ENCODE results near the gene SH2D3A.

DNA sequence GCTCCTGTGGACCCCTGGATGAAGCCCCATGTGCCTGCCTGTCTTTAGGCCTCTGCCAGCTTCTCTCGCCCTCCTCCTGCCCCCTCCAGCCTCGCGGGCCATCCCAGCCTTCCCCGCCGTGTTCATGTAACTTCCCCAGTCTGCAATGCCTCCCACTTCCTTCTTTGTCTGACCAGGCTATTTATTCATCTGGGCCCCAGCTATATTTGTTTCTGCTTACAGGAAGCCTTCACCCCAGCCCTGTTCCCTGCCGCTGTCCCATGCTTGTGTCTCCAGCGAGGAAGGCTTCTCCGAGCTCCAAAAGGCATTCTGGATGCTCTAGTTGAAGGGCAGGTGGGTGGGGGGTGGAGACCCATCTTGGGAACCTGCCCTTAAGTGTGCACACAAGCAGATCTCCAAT is 38.9 kb downstream of the SH2D3A start:
- TF ChIP-seq, protein P1, sequence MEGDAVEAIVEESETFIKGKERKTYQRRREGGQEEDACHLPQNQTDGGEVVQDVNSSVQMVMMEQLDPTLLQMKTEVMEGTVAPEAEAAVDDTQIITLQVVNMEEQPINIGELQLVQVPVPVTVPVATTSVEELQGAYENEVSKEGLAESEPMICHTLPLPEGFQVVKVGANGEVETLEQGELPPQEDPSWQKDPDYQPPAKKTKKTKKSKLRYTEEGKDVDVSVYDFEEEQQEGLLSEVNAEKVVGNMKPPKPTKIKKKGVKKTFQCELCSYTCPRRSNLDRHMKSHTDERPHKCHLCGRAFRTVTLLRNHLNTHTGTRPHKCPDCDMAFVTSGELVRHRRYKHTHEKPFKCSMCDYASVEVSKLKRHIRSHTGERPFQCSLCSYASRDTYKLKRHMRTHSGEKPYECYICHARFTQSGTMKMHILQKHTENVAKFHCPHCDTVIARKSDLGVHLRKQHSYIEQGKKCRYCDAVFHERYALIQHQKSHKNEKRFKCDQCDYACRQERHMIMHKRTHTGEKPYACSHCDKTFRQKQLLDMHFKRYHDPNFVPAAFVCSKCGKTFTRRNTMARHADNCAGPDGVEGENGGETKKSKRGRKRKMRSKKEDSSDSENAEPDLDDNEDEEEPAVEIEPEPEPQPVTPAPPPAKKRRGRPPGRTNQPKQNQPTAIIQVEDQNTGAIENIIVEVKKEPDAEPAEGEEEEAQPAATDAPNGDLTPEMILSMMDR (IDR thresholded peaks at IDR 0.05), result no peak
- TF ChIP-seq POLR2A (IDR thresholded peaks at IDR 0.05), result no peak
- no peak for TF ChIP-seq EP300 (IDR thresholded peaks at IDR 0.05)

Measured in ovary (tissue), 3 donors.